ES-I3 (cell line): ENCODE data around the gene PLEKHM2.
"Not testable (repeated sequence)": the region's sequence is repeated elsewhere in the genome, so short reads cannot be mapped to it uniquely, and the experiment has no call there.

ENCODE experiments used
- H3K36me3 ChIP-seq: 2 replicates; pipeline ENCODE4 v1.6.1; 2013; ENCODE audit warnings: mild to moderate bottlenecking, low read length, control low read depth, moderate library complexity; ENCODE audit not compliant: insufficient read depth
- H3K4me1 ChIP-seq: 2 replicates; pipeline ENCODE4 v1.6.1; 2013; ENCODE audit warnings: mild to moderate bottlenecking, control low read depth, low read length; ENCODE audit not compliant: insufficient read depth
- H3K9ac ChIP-seq: 2 replicates; pipeline ENCODE4 v1.6.1; 2013; ENCODE audit warnings: low read depth, mild to moderate bottlenecking, low read length, moderate library complexity
- H3K9me3 ChIP-seq: 2 replicates; pipeline ENCODE4 v1.6.1; 2013; ENCODE audit warnings: mild to moderate bottlenecking, low read length, moderate library complexity; ENCODE audit not compliant: control insufficient read depth, insufficient read depth

PLEKHM2 gene

DNA sequence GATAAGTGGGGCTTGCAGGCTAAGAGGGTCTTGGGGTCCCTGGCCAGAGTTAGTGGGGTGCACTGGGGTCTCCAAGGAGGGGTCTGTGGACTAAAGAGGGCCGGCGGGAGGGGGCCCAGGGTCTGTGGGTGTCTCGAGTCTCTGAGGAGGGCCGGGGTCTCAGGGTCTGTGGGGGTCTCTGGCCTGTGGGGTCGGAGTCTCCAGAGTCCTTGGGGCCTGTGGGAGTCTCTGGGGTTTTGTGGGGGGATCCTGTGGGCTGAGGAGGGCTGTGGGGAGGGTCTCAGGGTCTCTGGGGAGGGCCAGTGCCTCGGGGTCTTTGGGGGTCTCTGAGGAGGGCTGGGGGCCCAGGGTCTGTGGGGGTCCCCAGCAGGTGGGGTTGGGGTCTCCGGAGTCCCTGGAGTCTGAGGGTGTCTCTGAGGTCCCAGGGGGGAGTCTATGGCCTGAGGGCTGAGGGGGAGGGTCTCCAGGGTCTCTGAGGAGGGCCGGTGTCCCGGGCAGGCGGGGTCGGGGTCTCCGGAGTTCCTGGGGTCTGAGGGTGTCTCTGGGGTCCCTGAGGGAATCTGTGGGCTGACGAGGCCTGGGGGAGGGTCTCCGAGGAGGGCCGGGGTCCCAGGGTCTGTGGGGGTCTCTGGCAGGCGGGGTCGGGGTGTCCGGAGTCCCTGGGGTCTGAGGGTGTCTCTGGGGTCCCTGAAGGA, 628 bp upstream of the PLEKHM2 start:
- Histone ChIP-seq H3K9ac (peak overlapping the region; percentile 81), H3K36me3 (no peaks in the 10 kb centered on the region), H3K4me1 (peaks cover 14% of the 10 kb centered on the region; the same call in 1 of the 2 replicates), H3K9me3 (no peaks in the 10 kb centered on the region)

DNA sequence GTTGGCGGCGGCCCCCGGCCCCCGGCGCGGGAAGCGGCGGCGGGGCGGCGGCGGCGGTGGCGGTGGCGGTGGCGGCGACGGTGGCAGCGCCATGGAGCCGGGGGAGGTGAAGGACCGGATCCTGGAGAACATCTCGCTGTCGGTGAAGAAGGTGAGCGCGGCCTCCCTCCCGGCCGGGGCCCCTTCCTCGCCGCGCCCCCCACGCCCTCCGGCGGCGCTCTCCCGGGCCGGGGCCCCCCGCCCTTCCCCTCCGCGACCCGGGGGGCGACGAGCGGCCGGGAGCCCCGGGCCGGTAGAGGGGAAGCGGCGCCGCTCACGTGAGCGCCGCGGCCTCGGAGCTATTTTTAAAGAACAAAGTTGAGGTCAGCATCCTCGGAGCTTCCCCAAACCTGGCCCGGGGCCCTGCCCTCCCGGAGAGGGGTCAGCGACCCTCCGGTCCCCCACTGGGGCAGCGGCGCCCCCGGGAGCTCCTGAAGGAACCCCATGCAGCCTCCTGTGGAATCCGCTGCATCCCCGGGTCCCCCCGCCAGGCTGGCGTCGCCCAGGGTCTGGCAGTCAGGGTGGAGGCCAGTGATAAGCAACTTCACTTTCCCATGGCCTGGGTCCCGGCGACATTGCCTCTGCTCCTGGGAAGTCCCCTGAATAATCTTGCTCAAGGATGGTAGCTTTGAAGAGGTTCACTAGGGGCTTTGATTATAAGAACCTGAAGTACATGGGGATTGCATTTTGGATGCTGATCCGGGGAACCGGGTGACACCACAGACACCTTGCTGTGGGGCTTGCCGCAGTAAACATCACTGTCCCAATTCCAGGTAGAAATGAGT, 560 bp downstream of the PLEKHM2 start:
- peak overlapping the region; percentile 75 for H3K9ac ChIP-seq
- peaks cover 3% of the 10 kb centered on the region; the same call in 1 of the 2 replicates for H3K36me3 ChIP-seq
- H3K9me3 ChIP-seq = no peaks in the 10 kb centered on the region
- peaks cover 14% of the 10 kb centered on the region; the same call in 1 of the 2 replicates for H3K4me1 ChIP-seq

DNA sequence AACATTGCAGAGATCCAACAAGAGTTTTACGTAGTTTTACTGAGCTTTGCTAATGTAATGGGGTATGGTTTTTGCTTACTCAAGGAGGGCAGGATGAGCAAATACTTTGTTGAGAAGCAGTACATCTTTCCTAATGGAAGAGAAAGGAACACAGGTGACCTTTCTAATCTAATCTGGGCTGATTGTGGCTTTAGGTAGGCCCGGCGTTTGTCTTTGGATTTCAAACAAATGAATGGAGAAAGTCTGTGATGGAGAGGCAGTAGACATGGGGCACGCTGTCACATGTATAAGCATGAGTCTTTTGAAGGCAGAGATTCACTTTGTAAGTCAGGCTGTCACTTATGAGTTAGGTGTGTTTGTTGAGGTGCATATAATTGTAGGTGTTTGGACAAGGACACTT, 1.7 kb downstream of the PLEKHM2 start:
- peaks cover 14% of the 10 kb centered on the region; the same call in 1 of the 2 replicates for H3K4me1 ChIP-seq

DNA sequence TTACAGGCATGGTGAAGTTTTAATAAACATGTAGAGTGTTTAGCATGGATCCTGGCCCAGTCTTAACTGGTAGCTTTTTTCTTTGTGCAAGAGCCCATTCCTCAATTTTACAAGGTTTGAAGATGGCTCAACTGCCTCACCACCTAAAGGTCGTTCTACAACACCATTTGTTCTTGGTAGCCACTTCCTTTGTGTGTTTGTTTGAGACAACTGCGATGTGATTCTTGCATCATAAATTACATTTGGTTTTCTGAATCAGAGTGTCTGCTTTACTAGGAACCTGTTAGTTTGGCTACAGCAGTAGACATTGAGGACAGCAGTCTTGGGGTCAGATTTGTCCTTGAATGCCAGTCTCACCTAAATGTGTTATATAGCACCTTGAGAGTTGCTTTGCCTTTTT, 3.3 kb downstream of the PLEKHM2 start:
- Histone ChIP-seq H3K36me3 (peaks cover 3% of the 10 kb centered on the region; the same call in 1 of the 2 replicates), H3K9ac (no peak overlapping the region), H3K4me1 (0 out of 2 replicates have a peak, but pooled peaks cover 6% of the 10 kb centered on the region), H3K9me3 (no peaks in the 10 kb centered on the region)

More for the DNA sequence above, 1.7 kb downstream of the PLEKHM2 start:
- Histone ChIP-seq H3K36me3 (peaks cover 3% of the 10 kb centered on the region; the same call in 1 of the 2 replicates), H3K9me3 (no peaks in the 10 kb centered on the region), H3K9ac (no peak overlapping the region)

DNA sequence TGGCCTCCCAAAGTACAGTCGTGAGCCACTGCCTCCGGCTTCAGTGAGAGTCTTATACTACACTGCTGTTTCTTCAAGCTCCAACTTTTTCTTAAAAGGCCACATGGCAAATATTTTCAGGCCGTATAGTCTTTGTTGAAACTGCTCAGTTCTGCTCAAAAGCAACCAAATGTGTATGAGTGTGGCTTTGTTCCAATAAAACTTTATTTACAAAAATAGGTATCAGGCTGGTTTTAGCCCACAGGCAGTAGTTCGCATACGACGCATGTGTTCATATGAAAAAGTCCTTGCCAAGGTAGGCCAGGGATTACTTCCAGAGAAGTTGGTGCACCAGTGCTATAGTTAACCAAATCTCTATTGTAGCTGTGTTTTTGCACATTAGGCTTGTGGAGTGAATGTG, 6.2 kb downstream of the PLEKHM2 start:
- Histone ChIP-seq H3K9ac (no peak overlapping the region), H3K9me3 (no peaks in the 10 kb centered on the region), H3K36me3 (peaks cover 3% of the 10 kb centered on the region; the same call in 1 of the 2 replicates), H3K4me1 (0 out of 2 replicates have a peak, but pooled peaks cover 6% of the 10 kb centered on the region)

DNA sequence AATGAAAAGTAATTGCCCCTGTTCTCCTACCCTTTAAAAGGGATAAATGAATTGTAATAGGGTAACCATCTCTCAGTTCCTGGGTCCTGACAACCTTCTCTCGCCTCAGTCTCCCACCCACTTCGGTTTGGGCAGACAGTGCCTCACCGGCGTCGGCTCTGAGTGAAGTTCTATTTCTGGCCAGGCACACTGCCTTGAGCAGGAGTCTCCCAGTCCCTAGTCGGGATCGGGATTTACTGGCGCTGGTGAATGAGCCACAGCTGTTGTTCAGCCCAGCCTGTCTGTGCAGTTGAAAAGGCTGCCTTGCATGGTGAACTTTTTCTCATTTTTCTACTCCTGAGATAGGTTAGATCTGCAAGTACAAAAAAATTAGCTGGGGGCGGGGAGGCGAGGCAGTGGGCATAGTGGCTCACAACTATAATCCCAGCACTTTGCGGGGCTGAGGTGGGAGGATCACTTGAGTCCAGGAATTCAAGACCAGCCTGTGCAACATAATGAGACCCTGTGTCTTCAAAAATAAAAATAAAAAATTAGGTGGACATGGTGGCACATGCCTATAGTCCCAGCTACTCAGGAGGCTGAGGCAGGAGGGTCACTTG, 7.4 kb downstream of the PLEKHM2 start:
- Histone ChIP-seq H3K9me3 (no peaks in the 10 kb centered on the region), H3K36me3 (peaks cover 3% of the 10 kb centered on the region; the same call in 1 of the 2 replicates), H3K4me1 (no peaks in the 10 kb centered on the region), H3K9ac (no peak overlapping the region)

DNA sequence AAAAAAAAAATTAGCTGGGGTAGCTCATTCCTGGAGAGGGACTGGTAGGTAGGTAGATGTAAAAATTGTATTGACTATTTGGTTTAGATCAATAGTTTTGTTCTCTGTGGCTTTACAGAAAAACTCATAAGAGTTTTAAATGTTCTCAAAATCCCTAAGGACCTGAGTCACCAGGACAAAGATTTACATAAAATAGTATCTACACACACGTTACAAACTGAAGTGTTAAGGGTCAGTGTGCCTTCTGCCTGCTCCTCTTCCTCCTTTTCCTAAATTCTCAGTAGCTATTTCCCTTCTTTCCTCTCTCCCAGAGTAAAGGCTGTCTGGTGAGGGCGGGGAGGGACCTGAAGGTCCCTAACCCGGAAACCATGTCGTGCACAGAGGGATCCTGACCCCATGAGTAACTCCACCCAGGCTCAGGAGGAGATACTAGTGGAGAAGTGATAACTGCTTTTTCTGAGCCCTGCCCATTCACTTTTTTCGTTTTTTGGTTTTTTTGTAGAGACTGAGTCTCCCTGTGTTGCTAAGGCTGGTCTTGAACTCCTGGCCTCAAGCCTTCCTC, 8.1 kb downstream of the PLEKHM2 start:
- no peaks in the 10 kb centered on the region for H3K4me1 ChIP-seq
- no peak overlapping the region for H3K9ac ChIP-seq
- H3K36me3 ChIP-seq = peaks cover 3% of the 10 kb centered on the region; the same call in 1 of the 2 replicates
- no peaks in the 10 kb centered on the region for H3K9me3 ChIP-seq

DNA sequence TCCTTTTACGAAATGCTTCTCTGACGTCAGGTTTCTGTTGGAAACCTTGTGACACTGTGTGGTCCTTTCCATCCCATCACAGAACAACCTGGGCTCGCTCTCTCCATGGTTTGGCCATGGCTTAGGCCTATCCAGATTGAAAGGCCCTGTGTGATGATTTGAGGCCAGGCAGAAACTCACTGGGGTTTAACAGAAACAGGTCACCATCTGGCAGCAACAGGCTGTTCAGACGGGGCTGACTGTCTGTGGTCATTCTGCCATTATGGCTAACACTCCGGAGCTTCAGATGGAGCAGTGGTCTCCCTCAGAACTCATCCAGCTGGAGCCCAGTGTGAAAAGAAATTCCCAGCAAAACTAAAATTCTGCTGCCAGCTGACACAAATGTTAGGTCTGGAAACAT, 9.3 kb downstream of the PLEKHM2 start:
- no peaks in the 10 kb centered on the region for H3K9me3 ChIP-seq
- peaks cover 3% of the 10 kb centered on the region; the same call in 1 of the 2 replicates for H3K36me3 ChIP-seq
- H3K9ac ChIP-seq = no peak overlapping the region
- H3K4me1 ChIP-seq = no peaks in the 10 kb centered on the region

DNA sequence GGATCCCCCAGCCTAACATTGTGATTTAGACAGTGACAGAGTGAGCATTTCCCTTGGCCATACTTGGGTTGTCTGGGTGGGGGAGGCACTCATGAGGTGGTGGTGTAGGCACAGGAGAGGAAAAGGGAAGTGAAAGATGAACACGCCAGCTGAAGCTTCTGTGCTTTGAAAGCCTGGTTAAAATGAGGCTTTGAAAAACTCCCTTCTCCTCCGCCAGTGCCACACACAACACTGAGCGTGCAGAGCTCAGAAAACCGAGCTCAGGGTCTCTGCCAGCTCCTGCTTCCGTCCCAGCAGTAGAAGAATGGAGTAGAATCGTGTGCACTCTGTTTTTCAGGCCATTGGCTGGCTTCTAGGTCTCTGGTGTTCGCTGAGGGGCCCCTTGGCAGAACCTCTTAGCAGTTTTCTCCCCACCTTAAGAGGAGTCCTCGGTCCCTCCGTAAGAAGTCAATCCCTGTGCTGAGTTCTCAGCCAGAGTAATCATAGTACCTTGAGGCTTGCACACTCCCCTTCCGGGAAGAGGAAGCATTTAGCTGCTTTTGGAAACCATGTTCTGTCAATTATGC, 12.9 kb downstream of the PLEKHM2 start:
- H3K36me3 ChIP-seq = no peaks in the 10 kb centered on the region
- no peaks in the 10 kb centered on the region for H3K4me1 ChIP-seq
- H3K9me3 ChIP-seq = no peaks in the 10 kb centered on the region
- H3K9ac ChIP-seq = no peak overlapping the region

DNA sequence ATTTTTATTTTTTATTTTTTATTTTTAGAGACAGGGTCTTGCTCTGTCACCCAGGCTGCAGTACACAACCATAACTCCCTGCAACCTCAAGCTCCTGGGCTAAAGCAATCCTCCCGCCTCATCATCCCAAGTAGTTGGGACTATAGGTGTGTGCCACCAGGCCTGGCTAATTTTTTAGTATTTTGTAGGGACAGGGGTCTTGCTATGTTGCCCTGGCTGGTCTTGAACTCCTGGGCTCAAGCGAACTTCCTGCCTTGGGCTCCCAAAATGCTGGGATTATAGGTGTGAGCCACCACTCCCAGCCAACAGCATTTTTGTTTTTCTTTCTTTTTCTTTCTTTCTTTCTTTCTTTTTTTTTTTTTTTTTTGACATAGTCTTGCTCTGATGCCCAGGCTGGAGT, 14.1 kb downstream of the PLEKHM2 start:
- Histone ChIP-seq H3K9ac (no peak overlapping the region), H3K9me3 (no peaks in the 10 kb centered on the region), H3K4me1 (0 out of 2 replicates have a peak, but pooled peaks cover under 1% of the 10 kb centered on the region)

DNA sequence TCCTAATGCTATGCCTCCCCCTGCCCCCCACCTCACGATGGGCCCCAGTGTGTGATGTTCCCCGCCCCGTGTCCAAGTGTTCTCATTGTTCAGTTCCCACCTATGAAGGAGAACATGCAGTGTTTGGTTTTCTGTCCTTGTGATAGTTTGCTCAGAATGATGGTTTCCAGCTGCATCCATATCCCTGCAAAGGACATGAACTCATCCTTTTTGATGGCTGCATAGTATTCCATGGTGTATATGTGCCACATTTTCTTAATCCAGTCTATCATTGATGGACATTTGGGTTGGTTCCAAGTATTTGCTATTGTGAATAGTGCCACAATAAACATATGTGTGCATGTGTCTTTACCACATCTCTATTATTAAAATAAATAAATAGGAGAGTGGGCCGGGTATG, 15.2 kb downstream of the PLEKHM2 start:
- H3K36me3 ChIP-seq, H3K4me1 ChIP-seq, H3K9ac ChIP-seq, H3K9me3 ChIP-seq: not testable (repeated sequence)

More for the DNA sequence above, 14.1 kb downstream of the PLEKHM2 start:
- H3K36me3 ChIP-seq = no peaks in the 10 kb centered on the region

DNA sequence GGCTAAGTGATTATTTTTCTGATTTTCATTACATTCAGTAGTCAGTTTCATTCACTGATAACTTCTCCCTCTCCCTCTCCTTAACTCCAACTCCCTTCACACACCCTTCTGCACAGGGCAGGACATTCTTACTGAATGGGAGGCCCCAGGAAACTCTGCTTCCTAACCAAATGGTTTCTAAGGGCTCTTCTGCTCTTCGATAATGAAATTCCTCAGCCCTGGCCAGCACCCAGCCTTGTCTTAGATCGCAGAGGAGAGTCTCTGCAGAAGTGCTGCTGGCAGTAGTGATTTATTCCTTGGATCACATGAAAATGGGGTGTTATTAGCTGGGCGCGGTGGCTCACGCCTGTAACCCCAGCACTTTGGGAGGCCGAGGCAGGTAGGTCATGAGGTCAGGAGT, 16.4 kb downstream of the PLEKHM2 start:
- Histone ChIP-seq H3K36me3 (no peaks in the 10 kb centered on the region), H3K9me3 (no peaks in the 10 kb centered on the region), H3K4me1 (0 out of 2 replicates have a peak, but pooled peaks cover 4% of the 10 kb centered on the region), H3K9ac (no peak overlapping the region)

DNA sequence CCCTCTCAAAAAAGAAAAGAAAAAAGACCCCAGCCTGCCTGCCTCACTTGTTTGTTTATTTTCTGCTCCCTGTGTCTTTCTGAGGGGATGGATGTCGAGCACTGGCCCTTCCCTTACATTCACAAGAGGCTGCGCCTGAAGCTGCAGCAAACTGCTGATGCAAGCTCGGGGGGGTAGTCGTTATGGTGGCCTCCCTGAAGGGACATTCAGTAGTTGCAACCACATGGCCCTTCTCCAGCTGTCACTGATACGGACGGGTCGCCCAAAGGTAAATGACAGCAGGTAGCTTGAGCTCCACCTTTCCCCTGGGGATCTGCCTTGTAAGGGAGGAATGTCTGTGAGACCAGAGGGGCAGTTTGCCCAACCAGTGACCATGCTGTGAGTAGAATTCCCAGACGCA, 17.7 kb downstream of the PLEKHM2 start:
- Histone ChIP-seq H3K36me3 (no peaks in the 10 kb centered on the region), H3K9ac (no peak overlapping the region)

More for the DNA sequence above, 17.7 kb downstream of the PLEKHM2 start:
- Histone ChIP-seq H3K4me1 (0 out of 2 replicates have a peak, but pooled peaks cover 4% of the 10 kb centered on the region), H3K9me3 (no peaks in the 10 kb centered on the region)
